Measurements from ENCODE around the gene IRF2. TPM values are rescaled to one million over a fixed set of nuclear protein-coding genes. Genes with fewer than 3 reads are reported as not detected.
A peak's percentile ranks its signal among the peaks of the same experiment; 100 is the strongest.

Gene IRF2
- total RNA-seq, 1 donor from 2014 or later = 27.6 TPM

DNA sequence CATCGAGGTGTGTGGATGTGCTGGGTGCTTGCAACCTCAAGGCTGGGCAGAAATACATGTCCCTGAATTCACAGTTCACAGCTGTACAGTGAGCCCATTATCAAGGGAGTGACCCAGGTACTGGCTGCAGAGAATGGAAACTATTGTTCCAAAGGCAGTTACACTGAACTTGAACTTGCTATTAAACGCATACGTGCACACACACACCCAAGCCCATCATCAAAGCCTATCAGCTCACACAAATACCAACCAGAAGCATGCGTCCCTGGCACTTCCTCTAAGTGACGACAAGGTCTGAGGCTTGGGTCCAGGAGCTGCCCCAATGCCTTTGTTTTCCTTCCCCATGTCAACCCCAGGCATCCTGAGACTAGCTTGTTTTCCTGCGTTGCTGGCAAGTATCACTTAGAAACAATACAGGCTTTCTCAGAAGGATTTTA lies 88.6 kb downstream of the IRF2 start:
- Mint-ChIP-seq H3K4me1 (ENCODE audit: unreplicated experiment) (peaks cover 59% of the 10 kb centered on the region), H3K27ac (ENCODE audit: unreplicated experiment) (peak overlapping the region; percentile 86)

DNA sequence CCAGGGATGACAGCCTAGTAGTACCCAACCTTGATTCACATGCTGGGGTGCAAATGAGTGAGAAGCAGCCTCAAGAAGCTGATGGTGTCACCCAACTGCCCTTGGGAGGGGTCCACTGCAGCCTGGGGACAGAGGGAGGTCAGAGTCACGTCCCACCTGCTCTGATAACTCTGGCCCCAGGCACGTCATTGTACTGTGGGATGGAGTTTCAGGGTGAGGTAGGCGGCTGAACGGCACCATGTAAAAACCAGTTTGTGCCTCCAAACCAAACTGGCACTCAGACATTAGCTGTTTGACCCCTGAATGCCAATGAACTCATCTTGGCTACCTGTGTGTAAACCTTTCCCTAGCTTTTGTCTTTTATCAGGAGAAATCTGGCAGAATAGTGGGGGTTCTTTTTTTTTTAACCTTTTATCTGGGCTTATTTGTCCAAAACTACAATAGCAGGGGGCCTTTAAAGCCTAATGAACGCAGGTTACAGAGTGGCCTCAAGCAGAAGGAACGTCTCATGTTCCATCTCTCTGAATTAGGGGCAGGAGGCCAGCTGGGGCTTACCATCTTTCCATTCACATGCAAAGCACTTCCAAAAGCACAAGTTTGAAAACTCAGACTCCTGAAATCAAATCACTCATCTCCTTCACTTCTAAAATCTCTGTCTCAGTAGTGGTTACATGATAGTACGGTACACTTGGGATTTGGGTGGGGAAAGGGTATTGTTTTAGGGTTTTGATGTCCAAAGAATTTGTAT lies 89.4 kb downstream of the IRF2 start:
- peaks cover 6% of the 10 kb centered on the region for H3K27me3 Mint-ChIP-seq (ENCODE audit: unreplicated experiment)
- no peak overlapping the region for H3K4me3 Mint-ChIP-seq (ENCODE audit: unreplicated experiment)
- H3K4me1 Mint-ChIP-seq (ENCODE audit: unreplicated experiment) = peaks cover 55% of the 10 kb centered on the region
- H3K27ac Mint-ChIP-seq (ENCODE audit: unreplicated experiment) = no peak overlapping the region
- no peaks in the 10 kb centered on the region for H3K9me3 Mint-ChIP-seq (ENCODE audit: unreplicated experiment)
- DNase-seq (ENCODE audit: low spot score) = no peak
- peaks cover 32% of the 10 kb centered on the region for H3K36me3 Mint-ChIP-seq (ENCODE audit: low read depth, unreplicated experiment)
- TF ChIP-seq, protein P1, sequence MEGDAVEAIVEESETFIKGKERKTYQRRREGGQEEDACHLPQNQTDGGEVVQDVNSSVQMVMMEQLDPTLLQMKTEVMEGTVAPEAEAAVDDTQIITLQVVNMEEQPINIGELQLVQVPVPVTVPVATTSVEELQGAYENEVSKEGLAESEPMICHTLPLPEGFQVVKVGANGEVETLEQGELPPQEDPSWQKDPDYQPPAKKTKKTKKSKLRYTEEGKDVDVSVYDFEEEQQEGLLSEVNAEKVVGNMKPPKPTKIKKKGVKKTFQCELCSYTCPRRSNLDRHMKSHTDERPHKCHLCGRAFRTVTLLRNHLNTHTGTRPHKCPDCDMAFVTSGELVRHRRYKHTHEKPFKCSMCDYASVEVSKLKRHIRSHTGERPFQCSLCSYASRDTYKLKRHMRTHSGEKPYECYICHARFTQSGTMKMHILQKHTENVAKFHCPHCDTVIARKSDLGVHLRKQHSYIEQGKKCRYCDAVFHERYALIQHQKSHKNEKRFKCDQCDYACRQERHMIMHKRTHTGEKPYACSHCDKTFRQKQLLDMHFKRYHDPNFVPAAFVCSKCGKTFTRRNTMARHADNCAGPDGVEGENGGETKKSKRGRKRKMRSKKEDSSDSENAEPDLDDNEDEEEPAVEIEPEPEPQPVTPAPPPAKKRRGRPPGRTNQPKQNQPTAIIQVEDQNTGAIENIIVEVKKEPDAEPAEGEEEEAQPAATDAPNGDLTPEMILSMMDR (IDR thresholded peaks at IDR 0.05; ENCODE audit: unreplicated experiment) = no peak

More for the DNA sequence above, 88.6 kb downstream of the IRF2 start:
- Mint-ChIP-seq H3K36me3 (ENCODE audit: low read depth, unreplicated experiment) (peaks cover 40% of the 10 kb centered on the region), H3K27me3 (ENCODE audit: unreplicated experiment) (peaks cover 9% of the 10 kb centered on the region), H3K4me3 (ENCODE audit: unreplicated experiment) (no peak overlapping the region), H3K9me3 (ENCODE audit: unreplicated experiment) (no peaks in the 10 kb centered on the region)
- TF ChIP-seq, protein P1 (IDR thresholded peaks at IDR 0.05; ENCODE audit: unreplicated experiment) = no peak
- no peak for DNase-seq (ENCODE audit: low spot score)

DNA sequence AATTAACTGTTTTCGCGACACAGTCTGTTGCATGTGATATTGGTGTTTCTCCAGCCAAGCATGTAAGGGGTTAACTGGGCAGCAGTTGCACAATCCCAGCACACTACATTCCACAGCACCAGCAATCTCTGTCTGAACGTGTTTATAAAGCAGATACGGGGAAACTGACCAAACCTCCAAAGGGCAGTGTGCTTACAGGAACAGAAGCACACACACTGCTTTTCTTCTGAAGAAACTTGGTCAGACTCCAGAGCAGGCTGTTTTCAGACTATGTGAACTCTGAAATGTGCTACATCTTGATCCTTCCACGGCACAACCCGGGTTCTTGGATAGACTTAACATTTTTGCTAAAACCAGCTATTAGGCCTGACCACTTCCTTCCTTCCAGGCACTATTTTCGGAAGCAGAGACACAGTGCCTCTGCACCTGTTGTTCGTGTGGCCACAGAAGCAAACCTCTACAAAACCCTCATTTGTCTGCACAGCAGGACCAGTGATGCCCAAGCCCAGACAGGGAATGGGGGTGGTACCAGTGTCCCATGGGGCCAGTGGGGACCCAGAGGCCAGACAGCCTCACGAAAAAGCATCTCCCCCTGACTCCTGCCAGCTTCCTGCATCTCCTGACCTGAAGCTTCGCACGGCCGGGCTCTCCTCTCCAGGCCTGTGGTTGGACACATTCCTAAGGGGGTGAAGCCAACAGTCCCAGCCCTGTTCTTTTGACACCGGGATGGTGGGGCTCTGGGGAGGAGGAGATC lies 90.1 kb downstream of the IRF2 start:
- H3K36me3 Mint-ChIP-seq (ENCODE audit: low read depth, unreplicated experiment) = peaks cover 28% of the 10 kb centered on the region
- H3K27me3 Mint-ChIP-seq (ENCODE audit: unreplicated experiment) = peaks cover 6% of the 10 kb centered on the region
- TF ChIP-seq, protein P1 (IDR thresholded peaks at IDR 0.05; ENCODE audit: unreplicated experiment) = no peak
- no peak for DNase-seq (ENCODE audit: low spot score)
- H3K4me1 Mint-ChIP-seq (ENCODE audit: unreplicated experiment) = peaks cover 55% of the 10 kb centered on the region
- H3K27ac Mint-ChIP-seq (ENCODE audit: unreplicated experiment) = peak overlapping the region; percentile 32
- H3K4me3 Mint-ChIP-seq (ENCODE audit: unreplicated experiment) = no peak overlapping the region
- H3K9me3 Mint-ChIP-seq (ENCODE audit: unreplicated experiment) = no peaks in the 10 kb centered on the region

DNA sequence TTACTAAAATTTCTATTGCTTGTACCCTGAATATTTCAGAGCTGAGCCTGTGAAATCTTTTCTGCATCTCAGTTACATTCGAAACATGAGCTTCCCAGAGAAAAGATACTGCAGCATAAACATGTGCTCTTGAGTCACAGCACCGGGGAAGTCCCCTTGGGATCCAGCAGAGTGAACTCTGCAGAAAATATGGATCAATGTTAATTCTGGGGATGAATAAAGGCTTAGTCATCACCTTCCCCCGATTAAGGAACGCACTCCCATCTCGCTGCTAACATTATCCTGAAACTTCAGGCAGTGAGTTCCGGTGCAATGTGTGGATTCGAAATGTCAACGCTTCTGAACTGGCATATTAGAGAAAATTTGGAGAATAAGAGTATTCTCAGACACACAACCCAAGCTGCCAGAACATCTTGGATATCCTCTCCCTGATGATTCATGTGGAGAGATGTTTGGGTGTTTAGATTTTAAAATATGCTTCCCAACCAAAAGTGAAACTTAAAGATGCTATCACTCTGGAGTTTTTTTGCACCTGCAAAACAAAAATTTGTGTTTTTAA lies 90.8 kb downstream of the IRF2 start:
- no peak for DNase-seq (ENCODE audit: low spot score)
- Mint-ChIP-seq H3K9me3 (ENCODE audit: unreplicated experiment) (no peaks in the 10 kb centered on the region), H3K27me3 (ENCODE audit: unreplicated experiment) (peaks cover 4% of the 10 kb centered on the region), H3K4me1 (ENCODE audit: unreplicated experiment) (peaks cover 55% of the 10 kb centered on the region), H3K4me3 (ENCODE audit: unreplicated experiment) (no peak overlapping the region), H3K27ac (ENCODE audit: unreplicated experiment) (no peak overlapping the region), H3K36me3 (ENCODE audit: low read depth, unreplicated experiment) (peaks cover 22% of the 10 kb centered on the region)
- TF ChIP-seq, protein P1 (IDR thresholded peaks at IDR 0.05; ENCODE audit: unreplicated experiment) = no peak
